HepG2 (cell line): Measurements from ENCODE around the gene ATM. TPM values are rescaled to one million over a fixed set of nuclear protein-coding genes. Genes with fewer than 3 reads are reported as not detected.

Experiments used
- ATF1 ChIP-seq: IDR thresholded peaks from 2 replicates; pipeline ENCODE4 v1.6.1; 2016; ENCODE audit warnings: mild to moderate bottlenecking, control low read depth
- DMAP1 ChIP-seq: IDR thresholded peaks from 2 replicates; pipeline ENCODE4 v1.6.1; 2016
- FOXA1 ChIP-seq, 2 experiments: fragments of 450-650 bp in 1 of 2; sonication (generic) in 1 of 2; formaldehyde crosslinking in 1 of 2; IDR thresholded peaks; 2 replicates each; pipeline versions ENCODE4 v1.4.0 to v1.6.1; 2016 to 2020; ENCODE audit warnings: missing genetic modification reagents in 1 of 2
- HNF4A ChIP-seq: sonication (generic); formaldehyde crosslinking; IDR thresholded peaks from 2 replicates; pipeline ENCODE4 v1.4.0; 2020; ENCODE audit warnings: missing genetic modification reagents
- KLF13 ChIP-seq: sonication (generic); formaldehyde crosslinking; IDR thresholded peaks from 2 replicates; pipeline ENCODE4 v1.4.0; 2020; ENCODE audit warnings: mild to moderate bottlenecking, missing genetic modification reagents
- LCORL ChIP-seq, 2 experiments: fragments of 450-650 bp in 1 of 2; sonication (generic) in 1 of 2; formaldehyde crosslinking in 1 of 2; IDR thresholded peaks; 2 replicates each; pipeline versions ENCODE4 v1.5.0 to v1.6.1; 2017 to 2020; ENCODE audit warnings: antibody characterized with exemption in 1 of 2, missing genetic modification reagents in 1 of 2
- NR2F1 ChIP-seq, 2 experiments: fragments of 450-650 bp in 1 of 2; formaldehyde crosslinking in 1 of 2; IDR thresholded peaks; 2 replicates each; pipeline versions ENCODE4 v1.5.0 to v1.6.1; 2016 to 2020; ENCODE audit warnings: mild to moderate bottlenecking in 1 of 2, missing compliant biosample characterization in 1 of 2, missing genetic modification reagents in 1 of 2, moderate library complexity in 1 of 2
- RARA ChIP-seq: IDR thresholded peaks from 2 replicates; pipeline ENCODE4 v1.6.1; 2016; ENCODE audit warnings: missing genetic modification reagents, missing compliant biosample characterization
- RFX5 ChIP-seq: IDR thresholded peaks from 2 replicates; pipeline ENCODE4 v1.6.1; 2011; ENCODE audit warnings: low read depth, low read length, improper control_type of control experiment
- SALL1 ChIP-seq: sonication (generic); formaldehyde crosslinking; IDR thresholded peaks from 2 replicates; pipeline ENCODE4 v1.8.0; 2022; ENCODE audit warnings: mild to moderate bottlenecking, missing genetic modification reagents
- SAP130 ChIP-seq: IDR thresholded peaks from 2 replicates; pipeline ENCODE4 v1.6.1; 2016; ENCODE audit warnings: low read depth
- XBP1 ChIP-seq: sonication (generic); formaldehyde crosslinking; IDR thresholded peaks from 2 replicates; pipeline ENCODE4 v1.5.0; 2020; ENCODE audit warnings: missing genetic modification reagents
- ZFYVE20 ChIP-seq: sonication (generic); formaldehyde crosslinking; IDR thresholded peaks from 2 replicates; pipeline ENCODE4 v1.8.0; 2023; ENCODE audit warnings: low read depth, mild to moderate bottlenecking, moderate library complexity, missing genetic modification reagents, borderline replicate concordance
- ZKSCAN1 ChIP-seq: fragments of 150-350 bp; IDR thresholded peaks from 2 replicates; pipeline ENCODE4 v1.6.1; 2014; ENCODE audit warnings: low read length
- ZNF143 ChIP-seq: sonication (generic); formaldehyde crosslinking; IDR thresholded peaks from 2 replicates; pipeline ENCODE4 v1.4.0; 2020; ENCODE audit warnings: missing genetic modification reagents
- ZNF256 ChIP-seq: sonication (generic); formaldehyde crosslinking; conservative IDR thresholded peaks from 2 replicates; pipeline ENCODE4 v1.4.0; 2020; ENCODE audit warnings: missing genetic modification reagents
- ZNF3 ChIP-seq: IDR thresholded peaks from 2 replicates; pipeline ENCODE4 v1.7.0; 2017; ENCODE audit warnings: inconsistent platforms
- ZNF501 ChIP-seq: sonication (generic); formaldehyde crosslinking; IDR thresholded peaks from 2 replicates; pipeline ENCODE4 v1.5.1; 2020; ENCODE audit warnings: mild to moderate bottlenecking, moderate library complexity, missing genetic modification reagents
- ZNF615 ChIP-seq: sonication (generic); formaldehyde crosslinking; IDR thresholded peaks from 2 replicates; pipeline ENCODE4 v1.5.0; 2020; ENCODE audit warnings: mild to moderate bottlenecking, missing genetic modification reagents, borderline replicate concordance
- polyA plus RNA-seq, 8 experiments: library from polyadenylated mRNA; depleted of rRNA in 3 of 8; stranded (reverse) in 7 of 8; unstranded in 1 of 8; fragments of >200 nt; fragmentation: Illumina TruSeq in 4 of 8; extraction: Trizol in 4 of 8; gene quantifications; 2 replicates each; pipeline versions ENCODE4 v1.2.1 to v1.2.3, GENCODE V29; 2011 to 2016; ENCODE audit warnings: low read depth in 4 of 8, missing spikeins in 1 of 8, mixed read lengths in 1 of 8; ENCODE audit not compliant: insufficient read depth in 1 of 8
- total RNA-seq, 5 experiments: library from RNA; depleted of rRNA; stranded (reverse); fragments of >200 nt; fragmentation: Illumina TruSeq; extraction: Trizol; gene quantifications; 2 replicates each; pipeline ENCODE4 v1.2.3, GENCODE V29; 2016; ENCODE audit warnings: low read depth in 1 of 5
- TF ChIP-seq, protein P1 (sequence below): sonication (generic); formaldehyde crosslinking; IDR thresholded peaks from 2 replicates; pipeline ENCODE4 v1.4.0; 2020; ENCODE audit warnings: missing genetic modification reagents
- TF ChIP-seq, protein P2 (sequence below): sonication (generic); formaldehyde crosslinking; IDR thresholded peaks from 2 replicates; pipeline ENCODE4 v1.5.0; 2020; ENCODE audit warnings: mild to moderate bottlenecking, low read depth, missing genetic modification reagents, borderline replicate concordance
- TF ChIP-seq, protein P3 (sequence below): sonication (generic); formaldehyde crosslinking; IDR thresholded peaks from 2 replicates; pipeline ENCODE4 v1.4.0; 2020; ENCODE audit warnings: missing genetic modification reagents, borderline replicate concordance

The ATM gene
- total and polyA plus RNA-seq, 2 of the 13 experiments (the other 11 are each of a cell fraction or from before 2014, with no cell fraction given), result 40.0 to 71.6 TPM

DNA sequence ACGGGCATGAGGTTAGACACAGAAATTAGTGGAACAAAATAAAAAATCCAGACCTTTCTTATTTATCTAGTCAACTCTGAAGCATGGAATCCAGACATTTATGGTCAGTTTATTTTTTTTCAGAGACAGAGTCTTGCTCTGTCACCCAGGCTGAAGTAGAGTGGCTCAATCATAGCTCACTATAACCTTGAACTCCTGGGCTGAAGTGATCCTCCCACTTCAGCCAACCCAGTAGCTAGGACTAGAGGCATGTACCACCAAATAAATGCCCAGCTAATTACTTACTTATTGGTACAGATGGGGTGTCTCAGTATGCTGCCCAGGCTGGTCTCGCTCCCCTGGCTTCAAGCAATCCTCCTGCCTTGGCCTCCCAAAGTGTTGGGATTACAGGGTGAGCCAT is 9.1 kb upstream of the ATM start (continued):
- TF ChIP-seq, protein P1, sequence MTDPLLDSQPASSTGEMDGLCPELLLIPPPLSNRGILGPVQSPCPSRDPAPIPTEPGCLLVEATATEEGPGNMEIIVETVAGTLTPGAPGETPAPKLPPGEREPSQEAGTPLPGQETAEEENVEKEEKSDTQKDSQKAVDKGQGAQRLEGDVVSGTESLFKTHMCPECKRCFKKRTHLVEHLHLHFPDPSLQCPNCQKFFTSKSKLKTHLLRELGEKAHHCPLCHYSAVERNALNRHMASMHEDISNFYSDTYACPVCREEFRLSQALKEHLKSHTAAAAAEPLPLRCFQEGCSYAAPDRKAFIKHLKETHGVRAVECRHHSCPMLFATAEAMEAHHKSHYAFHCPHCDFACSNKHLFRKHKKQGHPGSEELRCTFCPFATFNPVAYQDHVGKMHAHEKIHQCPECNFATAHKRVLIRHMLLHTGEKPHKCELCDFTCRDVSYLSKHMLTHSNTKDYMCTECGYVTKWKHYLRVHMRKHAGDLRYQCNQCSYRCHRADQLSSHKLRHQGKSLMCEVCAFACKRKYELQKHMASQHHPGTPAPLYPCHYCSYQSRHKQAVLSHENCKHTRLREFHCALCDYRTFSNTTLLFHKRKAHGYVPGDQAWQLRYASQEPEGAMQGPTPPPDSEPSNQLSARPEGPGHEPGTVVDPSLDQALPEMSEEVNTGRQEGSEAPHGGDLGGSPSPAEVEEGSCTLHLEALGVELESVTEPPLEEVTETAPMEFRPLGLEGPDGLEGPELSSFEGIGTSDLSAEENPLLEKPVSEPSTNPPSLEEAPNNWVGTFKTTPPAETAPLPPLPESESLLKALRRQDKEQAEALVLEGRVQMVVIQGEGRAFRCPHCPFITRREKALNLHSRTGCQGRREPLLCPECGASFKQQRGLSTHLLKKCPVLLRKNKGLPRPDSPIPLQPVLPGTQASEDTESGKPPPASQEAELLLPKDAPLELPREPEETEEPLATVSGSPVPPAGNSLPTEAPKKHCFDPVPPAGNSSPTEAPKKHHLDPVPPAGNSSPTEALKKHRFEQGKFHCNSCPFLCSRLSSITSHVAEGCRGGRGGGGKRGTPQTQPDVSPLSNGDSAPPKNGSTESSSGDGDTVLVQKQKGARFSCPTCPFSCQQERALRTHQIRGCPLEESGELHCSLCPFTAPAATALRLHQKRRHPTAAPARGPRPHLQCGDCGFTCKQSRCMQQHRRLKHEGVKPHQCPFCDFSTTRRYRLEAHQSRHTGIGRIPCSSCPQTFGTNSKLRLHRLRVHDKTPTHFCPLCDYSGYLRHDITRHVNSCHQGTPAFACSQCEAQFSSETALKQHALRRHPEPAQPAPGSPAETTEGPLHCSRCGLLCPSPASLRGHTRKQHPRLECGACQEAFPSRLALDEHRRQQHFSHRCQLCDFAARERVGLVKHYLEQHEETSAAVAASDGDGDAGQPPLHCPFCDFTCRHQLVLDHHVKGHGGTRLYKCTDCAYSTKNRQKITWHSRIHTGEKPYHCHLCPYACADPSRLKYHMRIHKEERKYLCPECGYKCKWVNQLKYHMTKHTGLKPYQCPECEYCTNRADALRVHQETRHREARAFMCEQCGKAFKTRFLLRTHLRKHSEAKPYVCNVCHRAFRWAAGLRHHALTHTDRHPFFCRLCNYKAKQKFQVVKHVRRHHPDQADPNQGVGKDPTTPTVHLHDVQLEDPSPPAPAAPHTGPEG (CRISPR knock-in tag), result no peak
- no peak for TF ChIP-seq ZFYVE20 (CRISPR knock-in tag)
- no peak for TF ChIP-seq KLF13 (CRISPR knock-in tag)
- TF ChIP-seq ZNF143 (CRISPR knock-in tag), result no peak
- no peak for TF ChIP-seq DMAP1
- no peak for TF ChIP-seq RFX5
- no peak for TF ChIP-seq ZKSCAN1
- no peak for TF ChIP-seq NR2F1 (CRISPR knock-in tag; IDR thresholded peaks at IDR 0.05)
- TF ChIP-seq RARA (CRISPR knock-in tag), result 0 out of 2 replicates have a peak, but pooled peaks have one; percentile 33
- no peak for TF ChIP-seq ATF1
- TF ChIP-seq, protein P2, sequence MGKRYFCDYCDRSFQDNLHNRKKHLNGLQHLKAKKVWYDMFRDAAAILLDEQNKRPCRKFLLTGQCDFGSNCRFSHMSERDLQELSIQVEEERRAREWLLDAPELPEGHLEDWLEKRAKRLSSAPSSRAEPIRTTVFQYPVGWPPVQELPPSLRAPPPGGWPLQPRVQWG, result no peak
- no peak for TF ChIP-seq XBP1
- no peak for TF ChIP-seq ZNF501 (CRISPR knock-in tag)
- 0 out of 2 replicates have a peak, but pooled peaks have one; percentile 35 for TF ChIP-seq HNF4A
- peak; percentile 29; the same call in 1 of the 2 replicates for TF ChIP-seq SALL1
- no peak for TF ChIP-seq LCORL (IDR thresholded peaks at IDR 0.05)
- no peak for TF ChIP-seq LCORL (CRISPR knock-in tag; IDR thresholded peaks at IDR 0.05)
- TF ChIP-seq ZNF615, result no peak
- TF ChIP-seq ZNF3 (CRISPR knock-in tag), result no peak
- no peak for TF ChIP-seq ZNF256 (CRISPR knock-in tag)
- TF ChIP-seq, protein P3, sequence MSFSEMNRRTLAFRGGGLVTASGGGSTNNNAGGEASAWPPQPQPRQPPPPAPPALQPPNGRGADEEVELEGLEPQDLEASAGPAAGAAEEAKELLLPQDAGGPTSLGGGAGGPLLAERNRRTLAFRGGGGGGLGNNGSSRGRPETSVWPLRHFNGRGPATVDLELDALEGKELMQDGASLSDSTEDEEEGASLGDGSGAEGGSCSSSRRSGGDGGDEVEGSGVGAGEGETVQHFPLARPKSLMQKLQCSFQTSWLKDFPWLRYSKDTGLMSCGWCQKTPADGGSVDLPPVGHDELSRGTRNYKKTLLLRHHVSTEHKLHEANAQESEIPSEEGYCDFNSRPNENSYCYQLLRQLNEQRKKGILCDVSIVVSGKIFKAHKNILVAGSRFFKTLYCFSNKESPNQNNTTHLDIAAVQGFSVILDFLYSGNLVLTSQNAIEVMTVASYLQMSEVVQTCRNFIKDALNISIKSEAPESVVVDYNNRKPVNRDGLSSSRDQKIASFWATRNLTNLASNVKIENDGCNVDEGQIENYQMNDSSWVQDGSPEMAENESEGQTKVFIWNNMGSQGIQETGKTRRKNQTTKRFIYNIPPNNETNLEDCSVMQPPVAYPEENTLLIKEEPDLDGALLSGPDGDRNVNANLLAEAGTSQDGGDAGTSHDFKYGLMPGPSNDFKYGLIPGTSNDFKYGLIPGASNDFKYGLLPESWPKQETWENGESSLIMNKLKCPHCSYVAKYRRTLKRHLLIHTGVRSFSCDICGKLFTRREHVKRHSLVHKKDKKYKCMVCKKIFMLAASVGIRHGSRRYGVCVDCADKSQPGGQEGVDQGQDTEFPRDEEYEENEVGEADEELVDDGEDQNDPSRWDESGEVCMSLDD (CRISPR knock-in tag), result no peak
- 0 out of 2 replicates have a peak, but pooled peaks have one; percentile 17 for TF ChIP-seq SAP130 (CRISPR knock-in tag)
- TF ChIP-seq FOXA1 (IDR thresholded peaks at IDR 0.05), result no peak
- TF ChIP-seq FOXA1 (CRISPR knock-in tag; IDR thresholded peaks at IDR 0.05), result no peak
